Mesenchymal stem cell (in vitro differentiated cells and primary cell): ENCODE data around the gene ZNF112. TPM values are rescaled to one million over a fixed set of nuclear protein-coding genes. Genes with fewer than 3 reads are reported as not detected.

Source experiments
- DNase-seq: peaks from one replicate; pipeline ENCODE4 v3.0.0-alpha.2; 2013
- H2AFZ ChIP-seq: one replicate; pipeline ENCODE4 v1.6.1; 2013; ENCODE audit warnings: low read depth, mild to moderate bottlenecking, control low read depth, inconsistent platforms, low read length, moderate library complexity
- H2AK5ac ChIP-seq: 2 replicates; pipeline ENCODE4 v1.6.1; 2013; ENCODE audit warnings: low read length, moderate library complexity, mild to moderate bottlenecking, inconsistent platforms; ENCODE audit not compliant: severe bottlenecking
- H2BK120ac ChIP-seq: one replicate; pipeline ENCODE4 v1.6.1; 2013; ENCODE audit warnings: low read depth, mild to moderate bottlenecking, inconsistent platforms, low read length, moderate library complexity
- H2BK12ac ChIP-seq, 2 experiments: one replicate each; pipeline ENCODE4 v1.6.1; 2013; ENCODE audit warnings: inconsistent platforms in 2 of 2, low read length in 2 of 2, mild to moderate bottlenecking in 2 of 2, moderate library complexity in 2 of 2, control low read depth in 1 of 2
- H2BK15ac ChIP-seq: one replicate; pipeline ENCODE4 v1.6.1; 2013; ENCODE audit warnings: mild to moderate bottlenecking, low read depth, inconsistent platforms; ENCODE audit not compliant: poor library complexity, severe bottlenecking
- H2BK5ac ChIP-seq: 2 replicates; pipeline ENCODE4 v1.6.1; 2013; ENCODE audit warnings: low read depth, mild to moderate bottlenecking, low read length, control low read depth, inconsistent platforms; ENCODE audit not compliant: poor library complexity, severe bottlenecking
- H3K14ac ChIP-seq, 2 experiments: one replicate each; pipeline ENCODE4 v1.6.1; 2013; ENCODE audit warnings: inconsistent platforms in 2 of 2, low read length in 2 of 2, control low read depth in 1 of 2, mild to moderate bottlenecking in 1 of 2, moderate library complexity in 1 of 2
- H3K18ac ChIP-seq, 2 experiments: one replicate each; pipeline ENCODE4 v1.6.1; 2013; ENCODE audit warnings: inconsistent platforms in 2 of 2, low read length in 2 of 2, control low read depth in 1 of 2, low read depth in 1 of 2, mild to moderate bottlenecking in 1 of 2
- H3K23ac ChIP-seq, 2 experiments: one replicate each; pipeline ENCODE4 v1.6.1; 2013; ENCODE audit warnings: inconsistent platforms in 2 of 2, low read length in 2 of 2, mild to moderate bottlenecking in 2 of 2, moderate library complexity in 2 of 2, control low read depth in 1 of 2
- H3K27ac ChIP-seq: 2 replicates; pipeline ENCODE4 v1.5.1; 2013; ENCODE audit warnings: mild to moderate bottlenecking, moderate library complexity, low read length, control low read depth, inconsistent platforms; ENCODE audit not compliant: poor library complexity, severe bottlenecking
- H3K27me3 ChIP-seq, 2 experiments: 2 replicates each; pipeline versions ENCODE4 v1.6.1 to v1.7.0; 2013; ENCODE audit warnings: low read length in 2 of 2, mild to moderate bottlenecking in 2 of 2, moderate library complexity in 2 of 2, control low read depth in 1 of 2, inconsistent platforms in 1 of 2; ENCODE audit not compliant: control insufficient read depth in 1 of 2, insufficient read depth in 1 of 2
- H3K36me3 ChIP-seq, 2 experiments: 2 replicates each; pipeline versions ENCODE4 v1.6.1 to v1.7.0; 2013; ENCODE audit warnings: low read length in 2 of 2, control low read depth in 1 of 2, inconsistent platforms in 1 of 2, low read depth in 1 of 2, mild to moderate bottlenecking in 1 of 2; ENCODE audit not compliant: insufficient read depth in 2 of 2, control insufficient read depth in 1 of 2
- H3K4ac ChIP-seq, 2 experiments: one replicate each; pipeline ENCODE4 v1.6.1; 2013; ENCODE audit warnings: inconsistent platforms in 2 of 2, low read length in 2 of 2, mild to moderate bottlenecking in 2 of 2, moderate library complexity in 2 of 2, control low read depth in 1 of 2, low read depth in 1 of 2
- H3K4me1 ChIP-seq: 2 replicates; pipeline ENCODE4 v1.6.1; 2013; ENCODE audit warnings: low read depth, low read length, control low read depth; ENCODE audit not compliant: control insufficient read depth, insufficient read depth
- H3K4me2 ChIP-seq: 2 replicates; pipeline ENCODE4 v1.6.1; 2013; ENCODE audit warnings: low read length, mild to moderate bottlenecking, inconsistent platforms; ENCODE audit not compliant: poor library complexity, severe bottlenecking
- H3K4me3 ChIP-seq, 2 experiments: 2 replicates each; pipeline versions ENCODE4 v1.5.1 to v1.7.0; 2013; ENCODE audit warnings: low read length in 2 of 2, mild to moderate bottlenecking in 2 of 2, control low read depth in 1 of 2, low read depth in 1 of 2; ENCODE audit not compliant: insufficient read depth in 1 of 2
- H3K79me1 ChIP-seq: replicated peaks from 2 replicates; pipeline ENCODE4 v1.6.1; 2013; ENCODE audit warnings: mild to moderate bottlenecking, control low read depth, low read length, inconsistent platforms; ENCODE audit not compliant: poor library complexity, severe bottlenecking
- H3K9ac ChIP-seq: 2 replicates; pipeline ENCODE4 v1.7.0; 2013; ENCODE audit warnings: mild to moderate bottlenecking, low read length, moderate library complexity
- H3K9me3 ChIP-seq: 2 replicates; pipeline ENCODE4 v1.7.0; 2013; ENCODE audit warnings: mild to moderate bottlenecking, low read length; ENCODE audit not compliant: control insufficient read depth
- H4K8ac ChIP-seq: one replicate; pipeline ENCODE4 v1.6.1; 2013; ENCODE audit warnings: inconsistent platforms, mild to moderate bottlenecking, low read length, moderate library complexity
- H4K91ac ChIP-seq: one replicate; pipeline ENCODE4 v1.6.1; 2013; ENCODE audit warnings: mild to moderate bottlenecking, low read length, inconsistent platforms
- WGBS: methylation state at CpG from one replicate; pipeline ENCODE4 v1.1.7; 2013; ENCODE audit warnings: mixed read lengths; 5-methylcytosine and 5-hydroxymethylcytosine counted together
- small RNA-seq: library from polyadenylated mRNA; stranded (forward); fragments of <200 nt; extraction: miRNeasy Mini kit (QIAGEN cat#:217004); gene quantifications from one replicate; pipeline ENCODE3, GENCODE V24; 2013; ENCODE audit warnings: low read depth

Gene ZNF112

DNA sequence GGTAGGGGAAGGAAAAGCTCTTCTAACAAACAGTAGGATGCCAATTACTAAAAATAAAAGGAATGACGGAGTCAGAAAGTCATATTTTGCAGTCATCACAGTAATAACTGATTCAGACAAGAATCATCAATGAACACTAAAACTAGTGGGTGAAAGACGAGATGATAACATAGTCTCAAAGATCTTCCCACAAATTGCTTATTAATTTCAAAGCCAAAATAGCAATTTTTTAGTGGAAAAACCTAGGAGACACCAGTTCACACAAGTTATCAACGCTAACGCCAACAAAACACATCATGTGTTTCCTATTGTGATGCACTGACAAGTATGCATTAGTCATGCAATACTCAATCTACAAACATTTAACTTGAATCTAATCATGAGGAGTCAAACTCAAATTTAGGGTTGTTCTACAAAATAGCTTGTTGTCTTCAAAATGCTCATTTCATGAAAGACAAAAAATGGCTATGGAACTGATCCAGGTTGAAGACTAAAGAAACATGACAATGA is 78.2 kb downstream of the ZNF112 start:
- H2BK120ac ChIP-seq: no peak overlapping the region
- H4K91ac ChIP-seq: no peak overlapping the region
- no peak for DNase-seq
- H2BK15ac ChIP-seq: no peak overlapping the region
- H4K8ac ChIP-seq: no peak overlapping the region
- H2BK12ac ChIP-seq: no peak overlapping the region
- no peak overlapping the region for H2BK5ac ChIP-seq
- peaks cover 49% of the 10 kb centered on the region for H3K9me3 ChIP-seq
- H3K27me3 ChIP-seq: no peaks in the 10 kb centered on the region
- WGBS: 93% methylated on average over 4 of the region's 4 CpGs
- H3K9ac ChIP-seq: peak overlapping the region; percentile 6
- no peak overlapping the region for H2AFZ ChIP-seq
- H3K18ac ChIP-seq: no peak overlapping the region
- no peak overlapping the region for H3K4ac ChIP-seq
- peaks cover 0 to 10% of the 10 kb centered on the region in 2 experiments for H3K36me3 ChIP-seq
- H3K79me1 ChIP-seq: no peaks in the 10 kb centered on the region
- no peak overlapping the region for H3K27ac ChIP-seq
- no peaks in the 10 kb centered on the region for H3K4me1 ChIP-seq
- H3K4me2 ChIP-seq: no peak overlapping the region
- H2AK5ac ChIP-seq: no peak overlapping the region
- no peak overlapping the region for H3K4me3 ChIP-seq
- H3K23ac ChIP-seq: no peak overlapping the region
- no peak overlapping the region for H3K14ac ChIP-seq

- no peak overlapping the region for H3K9ac ChIP-seq
Observed at GRCh38 chr19:44277331-44277730, 79.1 kb downstream of the ZNF112 start.

More at GRCh38 chr19:44277331-44277730, 79.1 kb downstream of the ZNF112 start:
- H3K27me3 ChIP-seq: no peaks in the 10 kb centered on the region
- no peak overlapping the region for H4K8ac ChIP-seq
- no peak overlapping the region for H3K4me3 ChIP-seq
- no peak overlapping the region for H2AFZ ChIP-seq
- no peaks in the 10 kb centered on the region for H3K79me1 ChIP-seq
- H2BK5ac ChIP-seq: no peak overlapping the region
- H2AK5ac ChIP-seq: no peak overlapping the region
- no peaks in the 10 kb centered on the region for H3K4me1 ChIP-seq
- no CpG with 5 or more reads among the region's 1 CpG for WGBS
- H3K4me2 ChIP-seq: no peak overlapping the region
- no peak overlapping the region for H2BK12ac ChIP-seq
- no peak overlapping the region for H2BK120ac ChIP-seq
- H3K36me3 ChIP-seq: peaks cover 0 to 10% of the 10 kb centered on the region in 2 experiments
- H3K4ac ChIP-seq: no peak overlapping the region
- H3K27ac ChIP-seq: no peak overlapping the region
- DNase-seq: no peak
- H2BK15ac ChIP-seq: no peak overlapping the region
- no peak overlapping the region for H3K18ac ChIP-seq
- H4K91ac ChIP-seq: no peak overlapping the region
- H3K9me3 ChIP-seq: peaks cover 55% of the 10 kb centered on the region
- H3K23ac ChIP-seq: no peak overlapping the region
- H3K14ac ChIP-seq: no peak overlapping the region

Small RNA genes within 50 kb of the gene (small RNA-seq; reads per million reads assigned to genes)
- gene NDUFA3P1: not detected
